Thymus (tissue), 11 donors: ENCODE results near the gene AKR7A2. TPM values are rescaled to one million over a fixed set of nuclear protein-coding genes. Genes with fewer than 3 reads are reported as not detected.
"Not testable (repeated sequence)": the region's sequence is repeated elsewhere in the genome, so short reads cannot be mapped to it uniquely, and the experiment has no call there.

Experiments
- DNase-seq, 9 donors: peaks; one replicate each; pipeline ENCODE4 v3.0.0-alpha.2; 2013; ENCODE audit warnings: low spot score in 9 of 9, low read depth in 6 of 9, missing footprints in 1 of 9
- H3K27ac ChIP-seq, 2 donors: one replicate each; pipeline ENCODE4 v1.5.1; 2013; ENCODE audit warnings: control low read depth in 1 of 2, low read depth in 1 of 2, low read length in 1 of 2, mild to moderate bottlenecking in 1 of 2, moderate library complexity in 1 of 2
- H3K27me3 ChIP-seq, 2 donors: one replicate each; pipeline ENCODE4 v1.5.1; 2013; ENCODE audit warnings: low read length in 1 of 2; ENCODE audit not compliant: control insufficient read depth in 2 of 2, insufficient read depth in 1 of 2
- H3K36me3 ChIP-seq, 2 donors: one replicate each; pipeline ENCODE4 v1.5.1; 2013; ENCODE audit warnings: low read length in 1 of 2, mild to moderate bottlenecking in 1 of 2, moderate library complexity in 1 of 2; ENCODE audit not compliant: control insufficient read depth in 2 of 2, insufficient read depth in 2 of 2
- H3K4me1 ChIP-seq, 2 donors: one replicate each; pipeline ENCODE4 v1.5.1; 2013; ENCODE audit warnings: low read length in 2 of 2; ENCODE audit not compliant: control insufficient read depth in 2 of 2, insufficient read depth in 2 of 2
- H3K4me3 ChIP-seq, 2 donors: one replicate each; pipeline ENCODE4 v1.5.1; 2013; ENCODE audit warnings: low read length in 2 of 2, control low read depth in 1 of 2, mild to moderate bottlenecking in 1 of 2
- H3K9me3 ChIP-seq, 2 donors: one replicate each; pipeline ENCODE4 v1.5.1; 2013; ENCODE audit warnings: low read length in 1 of 2, mild to moderate bottlenecking in 1 of 2; ENCODE audit not compliant: control insufficient read depth in 2 of 2, insufficient read depth in 1 of 2
- WGBS: extraction: QIAGEN DNeasy Blood & Tissue Kit; methylation state at CpG from one replicate; pipeline ENCODE4 v1.1.7; 2013; 5-methylcytosine and 5-hydroxymethylcytosine counted together
- polyA plus RNA-seq: library from polyadenylated mRNA; stranded (reverse); fragments of 200-250 nt; gene quantifications from one replicate; pipeline ENCODE4 v1.2.3, GENCODE V29; 2013
- total RNA-seq: library from RNA; stranded (reverse); fragments of 120-200 nt; gene quantifications from one replicate; pipeline ENCODE4 v1.2.4, GENCODE V29; 2013
- donor health status: healthy.

AKR7A2 gene
- total and polyA plus RNA-seq, 2 donors: 24.8 to 54.3 TPM

- 91% methylated on average over 11 of the region's 11 CpGs for WGBS
- no peak overlapping the region for H3K27ac ChIP-seq
- no peaks in the 10 kb centered on the region for H3K4me1 ChIP-seq
- H3K9me3 ChIP-seq: no peaks in the 10 kb centered on the region
- no peak overlapping the region for H3K4me3 ChIP-seq
- no peak for DNase-seq
- H3K27me3 ChIP-seq: peaks cover under 1 to 10% of the 10 kb centered on the region in 2 donors
- no peaks in the 10 kb centered on the region for H3K36me3 ChIP-seq
Measured at GRCh38 chr1:19268445-19268844, 43.5 kb downstream of the AKR7A2 start.

- no peak for DNase-seq
- no peak overlapping the region for H3K27ac ChIP-seq
- 94% methylated on average over 5 of the region's 5 CpGs for WGBS
- H3K9me3 ChIP-seq: no peaks in the 10 kb centered on the region
- peaks cover 16 to 28% of the 10 kb centered on the region in 2 donors for H3K36me3 ChIP-seq
- H3K27me3 ChIP-seq: no peaks in the 10 kb centered on the region
- no peaks in the 10 kb centered on the region for H3K4me1 ChIP-seq
- H3K4me3 ChIP-seq: no peak overlapping the region
Measured at GRCh38 chr1:19262744-19263143, 49.2 kb downstream of the AKR7A2 start.

GRCh38 chr1:19262047-19262446 is 49.9 kb downstream of the AKR7A2 start:
- no peak overlapping the region for H3K4me3 ChIP-seq
- WGBS: 94% methylated on average over 5 of the region's 5 CpGs
- no peak for DNase-seq
- H3K4me1 ChIP-seq: no peaks in the 10 kb centered on the region
- H3K36me3 ChIP-seq: peaks cover 23 to 35% of the 10 kb centered on the region in 2 donors
- H3K27me3 ChIP-seq: no peaks in the 10 kb centered on the region
- no peaks in the 10 kb centered on the region for H3K9me3 ChIP-seq
- H3K27ac ChIP-seq: no peak overlapping the region

DNA sequence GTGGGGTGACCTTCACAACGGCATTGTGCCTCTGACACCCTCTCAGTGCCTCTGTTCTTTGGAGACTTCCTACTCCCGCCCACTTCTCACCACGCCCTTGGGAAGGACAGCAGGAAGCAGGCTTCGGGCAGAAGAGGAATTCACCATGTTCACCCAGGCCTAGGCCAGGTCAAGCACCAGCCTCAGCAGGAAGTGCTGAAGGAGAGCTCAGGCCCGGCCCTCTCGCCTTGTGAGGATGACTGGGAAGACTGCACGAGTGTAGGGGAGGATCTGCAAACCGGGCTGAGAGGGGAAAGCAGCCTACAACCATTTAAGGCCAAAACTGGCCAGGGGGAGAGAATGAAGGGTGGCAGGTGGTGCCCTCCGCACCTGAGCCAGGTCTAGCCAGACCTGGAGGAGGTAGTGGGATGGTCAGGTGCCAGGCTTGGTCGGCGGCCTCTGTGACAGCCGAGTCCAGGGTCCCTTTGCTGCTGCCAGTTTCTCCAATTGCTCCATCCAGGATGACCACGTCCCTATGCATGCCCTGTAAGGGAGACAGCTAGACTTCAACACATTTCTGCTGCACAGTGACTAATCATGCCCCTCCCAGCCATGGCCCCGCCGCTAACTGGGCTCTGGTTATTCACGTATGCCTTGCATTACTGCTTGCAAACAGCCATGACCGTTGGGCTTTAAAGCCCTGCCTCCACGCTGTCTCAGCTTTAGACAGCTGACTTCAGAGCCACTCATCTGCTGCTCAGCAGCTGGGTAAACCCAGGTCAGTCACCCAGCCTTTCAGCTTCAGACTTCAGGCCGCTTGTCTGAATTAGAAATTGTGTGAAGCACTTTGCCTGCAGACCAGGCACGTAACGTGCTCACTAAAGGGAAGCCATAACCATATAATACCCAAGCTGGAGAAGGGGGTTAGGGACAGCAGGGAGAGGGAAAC is 51.5 kb downstream of the AKR7A2 start:
- Histone ChIP-seq H3K4me3 (no peak overlapping the region), H3K36me3 (peaks cover 37 to 48% of the 10 kb centered on the region in 2 donors), H3K27me3 (no peaks in the 10 kb centered on the region), H3K9me3 (no peaks in the 10 kb centered on the region), H3K4me1 (no peaks in the 10 kb centered on the region), H3K27ac (peak overlapping the region in 1 of 2 donors; percentile 33)
- WGBS: 93% methylated on average over 21 of the region's 21 CpGs
- peak in 1 of 9 donors; percentile 3 for DNase-seq

GRCh38 chr1:19258353-19258752 is 53.6 kb downstream of the AKR7A2 start:
- H3K4me1 ChIP-seq: peaks cover 0 to 3% of the 10 kb centered on the region in 2 donors
- WGBS: 98% methylated on average over 10 of the region's 10 CpGs
- H3K36me3 ChIP-seq: peaks cover 42 to 48% of the 10 kb centered on the region in 2 donors
- H3K9me3 ChIP-seq: no peaks in the 10 kb centered on the region
- DNase-seq: no peak
- no peaks in the 10 kb centered on the region for H3K27me3 ChIP-seq
- H3K4me3 ChIP-seq: no peak overlapping the region
- H3K27ac ChIP-seq: no peak overlapping the region

- WGBS: 96% methylated on average over 15 of the region's 15 CpGs
- Histone ChIP-seq H3K27me3 (no peaks in the 10 kb centered on the region), H3K4me1 (peaks cover 7 to 13% of the 10 kb centered on the region in 2 donors), H3K27ac (no peak overlapping the region), H3K9me3 (no peaks in the 10 kb centered on the region), H3K4me3 (no peak overlapping the region), H3K36me3 (peaks cover 42 to 48% of the 10 kb centered on the region in 2 donors)
- DNase-seq: no peak
Measured at GRCh38 chr1:19257178-19257914, 54.6 kb downstream of the AKR7A2 start.

- H3K4me1 ChIP-seq: peaks cover 11 to 20% of the 10 kb centered on the region in 2 donors
- DNase-seq, H3K9me3 ChIP-seq, H3K27me3 ChIP-seq, H3K27ac ChIP-seq, H3K4me3 ChIP-seq: not testable (repeated sequence)
- 96% methylated on average over 5 of the region's 5 CpGs for WGBS
- H3K36me3 ChIP-seq: peaks cover 42 to 48% of the 10 kb centered on the region in 2 donors
Measured at GRCh38 chr1:19256301-19256700, 55.6 kb downstream of the AKR7A2 start.

- Histone ChIP-seq H3K4me3 (no peak overlapping the region), H3K27me3 (no peaks in the 10 kb centered on the region), H3K9me3 (no peaks in the 10 kb centered on the region), H3K27ac (no peak overlapping the region), H3K4me1 (peaks cover 18 to 26% of the 10 kb centered on the region in 2 donors), H3K36me3 (peaks cover 42 to 44% of the 10 kb centered on the region in 2 donors)
- 98% methylated on average over 4 of the region's 4 CpGs for WGBS
- DNase-seq: no peak
Measured at GRCh38 chr1:19255288-19255687, 56.7 kb downstream of the AKR7A2 start.

GRCh38 chr1:19254416-19254815 is 57.5 kb downstream of the AKR7A2 start:
- H3K4me1 ChIP-seq: peaks cover 18 to 26% of the 10 kb centered on the region in 2 donors
- H3K4me3 ChIP-seq: no peak overlapping the region
- H3K36me3 ChIP-seq: peaks cover 38 to 41% of the 10 kb centered on the region in 2 donors
- DNase-seq: no peak
- no peaks in the 10 kb centered on the region for H3K9me3 ChIP-seq
- no peak overlapping the region for H3K27ac ChIP-seq
- H3K27me3 ChIP-seq: no peaks in the 10 kb centered on the region
